D721Med (cell line): ENCODE data around the gene SCG5.

Experiments
- DNase-seq: peaks from one replicate; pipeline ENCODE4 v3.0.0; 2011; ENCODE audit warnings: low spot score; ENCODE audit not compliant: insufficient read length
- FAIRE-seq: peaks from 2 replicates; lab custom pipeline; 2011; peaks lifted over from hg19 to GRCh38; lab: Jason Lieb, UNC
- CTCF ChIP-seq: IDR thresholded peaks from 2 replicates; pipeline ENCODE4 v1.5.1; 2012; ENCODE audit warnings: mild to moderate bottlenecking, control low read depth; ENCODE audit not compliant: insufficient read depth; ENCODE audit errors: missing control alignments

Gene SCG5

GRCh38 chr15:32687556-32687955, 46.0 kb downstream of the SCG5 start:
- no peak for TF ChIP-seq CTCF
- no peak for DNase-seq
- FAIRE-seq: no peak

DNA sequence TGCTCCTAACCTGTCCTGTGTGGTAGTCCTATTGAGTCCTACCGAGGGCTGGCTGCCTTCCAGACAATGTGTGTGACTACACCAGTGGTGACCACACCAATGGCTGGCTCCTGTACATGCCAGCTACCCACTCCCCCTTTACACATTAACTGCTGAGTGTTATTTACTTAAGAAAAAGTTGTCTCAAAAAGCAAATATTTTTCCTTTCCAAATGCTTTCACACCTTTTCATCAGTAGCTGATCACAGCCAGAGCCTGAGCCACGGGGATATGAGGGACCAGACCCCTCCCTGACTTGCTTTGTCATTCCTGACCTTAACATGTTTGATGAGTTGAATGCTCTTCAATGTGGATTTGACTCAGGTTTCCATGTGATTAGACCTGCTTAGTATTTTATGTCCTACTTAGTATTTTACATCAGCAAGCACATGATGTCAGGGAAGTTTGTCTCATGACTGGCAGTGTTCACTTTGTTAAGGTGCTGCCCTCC, 46.7 kb downstream of the SCG5 start:
- FAIRE-seq (no peak), DNase-seq (no peak)
- no peak for TF ChIP-seq CTCF

GRCh38 chr15:32690941-32691688, 49.6 kb downstream of the SCG5 start:
- no peak for TF ChIP-seq CTCF
- FAIRE-seq (no peak), DNase-seq (no peak)

DNA sequence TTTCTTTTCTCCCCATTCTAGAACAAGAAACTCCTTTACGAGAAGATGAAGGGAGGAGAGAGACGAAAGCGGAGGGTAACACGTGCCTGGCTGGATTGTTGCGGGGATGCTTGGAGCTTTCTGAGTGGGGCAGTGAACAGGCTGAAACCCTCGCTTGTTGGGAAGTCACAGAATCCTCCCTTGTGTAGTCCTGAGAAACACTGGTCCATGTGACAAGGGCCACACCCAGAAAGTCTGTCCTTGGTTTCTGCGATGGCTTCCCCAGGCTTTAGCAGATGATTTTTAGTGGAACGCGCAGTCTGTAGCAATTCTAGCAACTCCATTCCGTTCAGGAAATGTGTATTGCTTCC, 50.2 kb downstream of the SCG5 start:
- DNase-seq: no peak
- no peak for FAIRE-seq
- TF ChIP-seq CTCF: no peak

DNA sequence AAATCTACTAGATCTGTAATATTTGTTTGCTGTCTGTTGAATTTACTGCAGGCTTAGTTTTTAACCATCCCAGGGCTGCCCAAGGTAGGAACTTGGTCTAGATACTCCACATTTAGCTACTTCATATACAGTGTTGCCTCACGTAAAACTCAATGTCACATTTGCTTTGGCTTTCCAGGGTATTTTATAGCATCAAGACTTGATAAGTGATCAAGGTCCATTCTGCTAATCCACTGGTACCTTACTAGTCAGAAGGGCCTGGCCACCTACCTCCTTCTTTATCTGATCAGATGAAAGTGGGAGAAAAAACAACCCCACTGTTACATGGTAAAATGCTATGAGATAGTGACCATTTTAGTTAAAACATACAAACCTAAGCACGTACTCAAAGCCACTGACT, 50.8 kb downstream of the SCG5 start:
- DNase-seq (no peak), FAIRE-seq (no peak)
- no peak for TF ChIP-seq CTCF

DNA sequence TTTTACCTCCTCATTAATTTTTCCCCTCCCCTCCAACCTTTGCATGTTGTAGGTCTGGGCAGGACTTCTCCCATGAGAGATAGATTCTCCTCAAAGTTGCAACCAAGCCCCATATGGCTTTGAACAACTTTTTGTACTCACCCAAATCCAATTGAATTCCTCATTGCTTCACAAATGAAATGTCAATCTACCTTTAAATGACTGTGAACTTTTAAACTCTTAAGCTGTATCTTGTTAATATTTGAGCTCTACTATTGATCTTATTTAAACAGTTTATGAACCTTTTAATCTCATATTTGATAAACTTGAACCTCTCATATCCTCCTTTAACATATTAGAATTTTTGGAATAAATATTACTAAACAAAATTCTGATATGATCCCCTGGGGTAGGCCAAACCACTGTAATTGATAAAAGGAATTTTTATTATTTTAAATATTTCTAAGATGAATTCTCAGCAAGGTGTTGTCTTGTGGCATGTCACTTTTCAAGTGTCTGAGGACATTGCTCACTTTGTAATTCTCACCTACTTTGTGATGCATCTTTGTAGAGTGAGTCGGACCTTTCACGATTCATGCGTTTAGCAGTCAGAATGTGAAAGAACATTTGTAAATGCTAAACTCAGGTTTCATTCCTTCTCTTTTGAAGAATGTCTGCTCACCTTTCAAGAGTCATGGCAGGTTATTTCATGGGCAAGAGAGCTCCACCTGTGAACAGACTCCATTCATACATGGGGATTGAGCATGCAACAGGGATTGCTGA, 52.9 kb downstream of the SCG5 start:
- TF ChIP-seq CTCF: no peak
- FAIRE-seq: no peak

More for the DNA sequence above, 52.9 kb downstream of the SCG5 start:
- DNase-seq: no peak
